ENCODE results near the gene IFRD1. TPM values are rescaled to one million over a fixed set of nuclear protein-coding genes. Genes with fewer than 3 reads are reported as not detected.

Gene IFRD1
- total RNA-seq, 1 donor from 2014 or later, result 55.5 TPM

- no peak for DNase-seq
Measured at GRCh38 chr7:112487457-112488263, 37.4 kb downstream of the IFRD1 start.

- no peak for DNase-seq
Measured at GRCh38 chr7:112488264-112488552, 37.9 kb downstream of the IFRD1 start.

GRCh38 chr7:112492186-112492585, 41.9 kb downstream of the IFRD1 start:
- DNase-seq, result no peak

DNA sequence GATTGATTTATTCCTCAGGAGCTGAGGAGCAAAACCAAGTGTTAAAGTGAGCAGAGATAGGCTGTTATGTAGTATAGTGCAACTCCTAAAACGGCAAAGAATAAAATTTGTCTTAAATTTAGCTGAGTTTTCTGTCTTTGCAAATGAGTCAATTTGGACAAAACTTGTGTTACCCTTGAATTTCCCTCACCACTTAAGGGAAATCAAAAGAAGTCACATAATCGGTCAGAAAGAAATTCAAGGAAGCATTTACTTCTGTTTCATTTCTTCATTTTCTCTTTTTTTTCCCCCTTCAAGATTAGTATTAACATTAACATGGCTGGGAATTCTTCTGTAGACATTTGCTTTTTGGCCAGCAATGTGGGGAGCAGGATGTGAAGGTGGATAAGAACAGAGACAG, 44.4 kb downstream of the IFRD1 start:
- no peak for DNase-seq

DNA sequence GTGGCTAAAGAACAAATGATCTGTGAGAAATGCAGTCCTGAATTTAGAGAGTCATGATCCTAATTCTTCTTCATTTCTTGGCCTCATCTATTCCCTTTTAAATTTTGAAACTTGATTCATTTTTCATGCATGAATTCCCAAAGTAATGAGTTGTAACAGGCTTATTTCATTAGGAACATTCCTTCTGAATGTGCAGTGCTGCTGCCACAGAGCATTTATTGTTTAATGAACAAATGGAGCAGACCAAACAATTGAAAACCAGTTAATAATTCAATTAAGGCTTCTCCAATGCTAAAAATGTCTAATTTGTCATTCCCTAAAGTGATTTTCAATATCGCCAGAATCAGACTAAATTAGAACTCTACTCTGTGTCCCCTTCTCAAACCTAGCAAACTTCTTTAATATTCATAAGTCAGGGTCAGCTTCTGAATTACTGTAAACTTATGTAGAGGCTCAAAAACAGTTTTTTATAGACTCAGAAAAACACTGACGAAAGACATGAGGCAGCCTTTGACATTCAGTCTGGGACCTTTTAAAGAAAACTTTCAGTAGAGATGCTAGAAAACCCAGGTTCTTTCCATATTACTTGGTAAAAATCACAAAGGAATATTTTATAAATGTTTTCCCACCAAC, 45.0 kb downstream of the IFRD1 start:
- DNase-seq, result no peak

- DNase-seq, result peak; percentile 79
Measured at GRCh38 chr7:112495810-112496462, 45.7 kb downstream of the IFRD1 start.

DNA sequence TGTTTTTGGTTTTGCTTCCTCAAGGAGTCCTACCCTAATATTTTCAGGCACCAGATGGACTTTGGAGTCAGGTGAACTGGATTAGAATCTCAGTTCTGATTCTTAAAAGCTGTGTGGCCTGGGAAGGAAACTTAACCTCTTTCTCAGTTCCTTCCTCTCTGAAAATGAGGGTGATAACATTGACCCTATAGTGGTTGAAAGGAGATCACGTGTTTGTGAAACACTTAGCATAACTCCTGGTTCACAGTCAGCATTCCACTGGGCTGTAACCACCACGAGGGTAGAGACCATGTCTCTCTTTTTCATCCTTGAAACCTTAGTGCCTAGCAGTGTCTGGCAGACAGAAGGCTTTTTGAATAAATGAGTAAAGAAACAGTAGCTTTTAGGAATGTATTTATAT, 47.2 kb downstream of the IFRD1 start:
- peak; percentile 14 for DNase-seq

DNA sequence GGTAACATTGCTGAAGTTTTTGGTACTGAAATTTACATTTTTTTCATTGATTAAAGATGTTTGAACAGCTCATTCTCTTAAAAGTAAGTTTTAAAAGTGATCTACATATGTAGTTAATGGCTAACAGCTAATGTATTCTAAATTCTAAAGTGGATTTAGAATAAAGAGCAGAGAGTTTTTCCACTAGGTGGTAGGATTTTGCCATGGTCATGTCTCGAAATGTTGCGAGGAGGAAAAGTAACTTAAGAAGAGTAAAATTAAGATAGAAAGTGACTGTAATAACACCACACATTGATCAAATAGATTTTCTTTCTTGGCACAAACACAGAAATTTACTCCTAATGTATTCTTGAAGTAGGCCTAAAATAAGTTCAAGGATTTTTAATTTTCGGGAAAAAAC, 50.4 kb downstream of the IFRD1 start:
- DNase-seq, result no peak

DNA sequence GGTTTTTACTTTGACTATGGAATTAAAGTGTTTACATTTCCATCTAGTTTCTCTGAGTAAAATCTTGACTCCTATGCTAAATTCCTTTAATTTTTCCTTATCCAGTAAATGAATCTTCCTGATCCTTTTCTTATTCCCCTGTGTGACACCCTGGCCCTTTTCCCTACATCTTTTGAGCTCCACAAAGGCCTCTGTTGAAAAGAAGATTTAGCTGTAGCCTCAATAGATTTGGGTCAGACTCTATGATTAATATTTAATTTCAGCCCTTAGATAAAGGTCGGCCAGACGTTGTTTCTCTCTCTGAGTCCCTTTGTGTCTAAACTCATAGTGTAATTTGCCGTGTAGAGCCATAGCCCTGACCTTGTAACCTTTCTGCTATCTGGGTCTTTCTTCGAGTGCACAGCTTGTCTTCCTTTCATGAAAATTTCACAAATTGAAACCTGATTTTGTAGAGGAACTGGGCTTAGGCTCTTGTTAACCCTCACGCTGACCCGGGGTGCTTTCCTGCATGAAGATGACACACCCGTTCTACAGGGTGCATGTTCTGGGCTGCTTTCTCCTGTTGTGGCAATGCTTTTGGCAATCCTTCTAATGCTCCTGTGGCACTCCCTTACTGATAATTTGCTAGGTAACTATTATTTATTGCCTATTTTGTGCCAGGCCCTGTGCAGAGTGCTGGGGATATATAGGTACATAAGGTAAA, 51.7 kb downstream of the IFRD1 start:
- no peak for DNase-seq

DNA sequence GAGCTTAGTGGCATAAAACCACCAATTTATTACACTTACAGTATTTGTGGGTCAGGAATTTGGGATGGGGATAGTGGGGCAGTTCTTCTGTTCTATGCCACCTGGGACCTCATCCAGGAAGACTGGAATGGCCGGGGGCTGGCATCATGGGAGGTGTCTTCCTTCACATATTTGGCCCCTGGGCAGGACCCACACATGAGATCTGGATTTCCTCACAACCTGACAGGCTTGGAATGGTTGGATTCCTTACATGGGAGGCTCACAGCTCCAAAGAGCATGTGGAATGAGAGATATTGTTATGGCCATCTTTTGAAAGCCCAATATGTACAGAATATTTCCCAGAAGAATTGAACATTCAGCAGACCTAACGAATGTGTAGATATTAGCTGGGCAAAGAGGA, 52.4 kb downstream of the IFRD1 start:
- no peak for DNase-seq

DNA sequence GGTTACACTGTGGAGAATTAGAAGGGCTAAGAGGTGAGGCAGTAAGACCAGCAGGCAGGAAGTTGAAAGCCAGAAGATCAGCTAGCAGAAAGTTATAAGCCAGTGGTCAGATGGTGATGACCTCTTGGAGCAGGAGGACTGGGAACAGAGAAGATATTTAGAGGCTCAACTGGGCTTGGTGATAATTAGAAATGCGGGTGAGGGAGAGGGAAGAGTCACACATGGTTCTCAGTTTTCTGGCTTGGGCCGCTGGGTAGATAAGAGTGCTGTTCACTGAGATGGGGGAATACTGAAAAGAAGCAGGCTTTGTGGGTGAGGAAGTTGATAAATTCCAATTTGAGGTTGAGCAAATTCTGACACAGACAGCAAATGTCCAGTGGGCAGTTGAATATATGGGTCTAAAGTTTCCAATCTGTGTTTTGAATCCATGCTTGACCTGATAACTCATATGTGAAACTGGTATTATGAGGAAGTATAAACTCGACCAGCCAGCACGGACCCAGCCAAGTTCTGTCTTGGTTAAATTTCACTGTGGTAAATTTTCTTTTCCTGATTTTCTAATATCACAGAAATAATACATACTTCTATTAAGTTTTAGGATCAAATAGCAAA, 53.2 kb downstream of the IFRD1 start:
- DNase-seq, result no peak

DNA sequence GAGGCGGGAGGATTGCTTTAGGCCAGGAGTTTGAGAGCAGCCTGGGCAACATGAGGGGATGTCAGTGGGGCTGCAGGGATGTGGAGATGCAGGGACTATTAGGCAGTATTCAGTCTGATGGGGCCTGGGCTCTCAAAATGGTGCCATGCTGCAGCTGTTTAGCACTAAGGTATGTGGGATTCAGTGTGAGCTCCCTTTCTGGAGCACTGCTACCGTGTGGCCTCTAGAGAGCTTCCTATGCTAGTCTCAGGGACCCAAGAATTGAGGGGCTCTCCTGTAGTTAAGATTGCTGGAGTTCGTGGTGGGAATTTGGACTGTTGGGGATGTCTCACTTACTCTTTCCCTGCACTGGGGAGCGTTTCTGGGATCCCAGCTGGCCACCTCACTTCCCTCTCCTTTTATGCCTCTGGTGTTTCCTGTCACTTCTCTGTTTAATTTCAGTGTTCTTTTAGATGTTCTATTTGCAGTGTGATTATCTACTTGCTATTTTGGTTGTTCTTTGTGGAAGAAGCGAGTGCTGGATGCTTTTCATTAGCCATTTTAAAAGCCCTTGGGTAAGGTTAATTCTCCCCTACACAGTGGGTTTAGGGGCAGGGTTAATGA, 53.9 kb downstream of the IFRD1 start:
- DNase-seq, result no peak

DNA sequence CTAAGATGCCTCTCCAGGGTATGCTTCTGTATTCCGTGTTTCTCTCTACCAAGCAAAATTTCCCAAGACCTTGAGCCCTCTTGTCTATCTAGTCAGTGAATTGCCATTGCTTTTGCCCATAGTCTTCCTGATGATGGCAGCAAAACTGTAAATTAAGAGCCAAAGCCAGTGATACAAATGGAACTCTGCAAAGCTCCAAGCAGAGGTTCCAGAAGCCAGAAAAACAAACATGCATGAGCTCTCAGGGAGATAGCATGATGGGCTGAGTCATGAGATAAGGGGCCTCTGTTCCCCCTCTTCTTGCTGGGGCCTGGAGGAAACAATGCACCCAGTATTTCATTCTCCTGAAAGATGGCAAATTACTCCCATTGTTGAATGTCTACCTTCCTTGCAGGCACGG, 55.2 kb downstream of the IFRD1 start:
- DNase-seq, result no peak

DNA sequence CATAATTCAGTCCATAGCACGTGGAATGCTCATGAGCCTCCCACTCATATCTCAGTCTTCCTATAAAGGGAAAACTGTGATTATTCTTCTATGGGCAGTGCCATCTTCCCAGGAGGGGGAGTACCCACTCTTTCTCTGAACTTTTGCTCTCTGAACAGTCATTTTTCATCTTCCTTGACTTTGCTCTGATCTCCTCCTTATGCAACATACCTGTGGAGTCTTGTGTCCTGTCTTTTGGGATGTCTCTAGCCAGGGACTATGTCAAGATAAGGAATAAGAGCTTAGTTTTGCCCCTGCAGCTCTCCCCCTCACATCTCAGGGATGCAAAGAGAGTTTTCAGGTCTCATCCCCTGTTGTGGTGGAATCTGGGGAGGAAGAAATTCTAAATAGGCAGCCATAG, 58.1 kb downstream of the IFRD1 start:
- DNase-seq, result no peak

GRCh38 chr7:112509402-112509801, 59.1 kb downstream of the IFRD1 start:
- DNase-seq, result no peak

DNA sequence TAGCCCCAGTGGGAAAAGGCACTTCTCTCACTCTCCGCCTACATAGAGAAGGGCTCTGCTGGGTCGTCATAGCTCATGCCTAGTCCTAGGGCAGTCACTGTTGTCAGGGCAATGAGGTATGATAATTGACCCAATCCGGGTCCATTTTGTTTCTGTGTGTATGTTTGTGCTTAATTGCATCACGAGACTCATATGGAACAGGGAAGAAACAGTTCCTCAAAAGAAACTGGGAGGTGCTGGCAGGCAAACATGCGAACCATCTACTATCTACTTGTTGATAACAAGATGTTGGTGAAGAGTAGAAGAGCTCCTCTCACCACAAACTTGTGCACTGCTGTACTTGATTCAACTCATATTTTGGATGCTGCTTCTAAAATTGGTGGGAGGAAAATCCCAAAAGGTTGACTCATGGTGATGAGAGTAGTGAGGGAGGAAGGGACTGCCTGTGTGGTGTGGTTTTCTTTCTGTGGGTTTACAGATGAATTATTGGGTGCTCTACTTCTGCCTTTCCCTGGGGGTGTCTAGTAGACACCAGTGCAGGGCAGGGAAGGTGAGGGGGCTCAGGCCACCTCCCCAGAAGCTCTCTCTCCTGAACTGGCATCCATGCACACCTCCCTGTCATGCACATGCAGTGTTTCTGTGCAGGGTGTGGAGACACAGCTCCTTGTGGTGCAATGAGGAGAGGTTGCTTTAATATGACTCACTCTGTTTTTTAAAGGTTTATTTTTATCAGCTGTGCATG, 59.9 kb downstream of the IFRD1 start:
- DNase-seq, result no peak

DNA sequence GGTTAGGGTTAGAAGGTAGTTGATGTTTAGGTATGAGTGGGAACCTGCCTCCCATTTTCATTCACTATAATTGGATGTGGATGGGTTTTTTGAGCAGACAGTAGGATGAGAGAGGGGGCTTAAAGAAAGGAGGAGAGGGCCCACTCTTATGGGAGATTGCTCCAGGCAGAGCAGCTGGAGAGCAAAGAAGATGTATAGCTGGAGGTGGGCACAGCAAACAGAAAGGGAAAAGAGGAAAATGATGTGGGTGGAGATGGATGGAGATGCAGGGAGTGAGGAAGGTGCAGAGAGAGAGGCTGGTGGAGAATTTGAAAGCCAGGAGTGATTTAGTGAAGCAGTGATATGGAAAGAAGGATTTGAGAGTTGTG, 60.5 kb downstream of the IFRD1 start:
- DNase-seq, result no peak

DNA sequence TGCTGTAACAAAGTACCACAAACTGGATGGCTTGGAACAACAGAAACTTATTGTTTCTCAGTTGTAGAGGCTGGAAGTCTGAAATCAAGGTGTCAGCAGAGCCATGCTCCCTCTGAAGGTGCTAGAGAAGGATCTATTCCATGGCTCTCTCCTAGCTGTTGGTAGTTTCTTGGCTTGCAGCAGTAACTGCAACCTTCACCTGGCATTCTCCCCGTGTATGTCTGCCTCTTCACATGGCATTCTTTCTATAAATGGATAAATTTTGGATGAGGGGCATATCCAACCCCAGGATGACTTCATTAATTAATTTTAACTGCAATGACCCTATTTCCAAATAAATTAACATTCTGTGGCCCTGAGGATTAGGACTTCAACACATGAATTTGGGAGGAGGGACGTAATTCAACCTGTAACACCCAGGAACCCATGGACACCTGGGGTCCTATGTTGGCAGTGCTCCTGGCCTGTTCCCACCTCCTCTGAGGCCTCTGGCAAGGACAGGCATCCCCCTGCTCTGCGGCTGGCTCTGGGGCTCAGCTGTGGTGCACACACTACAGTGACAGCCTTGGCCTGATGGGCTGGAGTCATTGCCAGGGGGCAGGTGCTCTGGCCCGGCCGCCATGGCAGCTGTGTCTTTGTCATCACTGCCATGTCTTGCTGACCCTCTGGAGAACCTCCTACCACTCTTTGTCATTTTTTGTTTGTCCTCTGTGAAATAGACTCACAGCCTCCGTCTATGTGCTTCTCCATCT, 61.4 kb downstream of the IFRD1 start:
- DNase-seq, result no peak

DNA sequence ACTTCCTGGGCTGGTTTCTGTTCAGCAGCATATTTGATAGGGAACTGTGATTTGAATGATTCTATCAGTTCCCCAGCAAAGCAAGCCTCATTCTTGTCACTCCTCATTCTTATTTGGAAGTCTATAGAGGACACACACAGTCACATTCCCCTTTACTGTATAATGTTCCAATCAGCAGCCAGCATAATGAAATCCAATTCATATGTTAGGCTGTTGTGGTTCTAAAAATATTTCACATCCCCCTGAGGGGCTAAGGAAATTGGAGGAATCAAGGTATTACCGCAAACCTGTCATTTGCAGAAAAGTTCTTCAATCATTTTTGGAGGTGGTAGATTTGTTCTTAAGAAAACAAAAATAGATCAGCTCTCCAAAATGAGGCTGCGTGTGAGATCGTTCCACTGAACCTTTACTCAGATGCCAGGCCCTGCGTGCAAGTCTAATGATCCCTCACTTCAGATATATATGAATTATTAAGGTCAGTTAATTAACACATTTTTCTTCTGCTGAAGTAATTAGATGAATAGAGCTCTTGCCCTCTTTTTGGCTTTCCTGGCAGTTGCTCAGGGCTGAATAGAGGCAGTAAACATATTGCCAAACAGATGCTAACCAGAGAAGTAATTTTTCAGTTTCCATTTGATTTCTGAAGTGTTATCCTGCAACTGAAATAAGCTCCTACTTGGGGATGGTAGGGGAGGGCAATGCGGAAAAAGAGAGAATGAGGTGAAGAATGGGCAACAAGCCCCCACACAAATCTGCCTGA, 62.4 kb downstream of the IFRD1 start:
- DNase-seq, result no peak

GRCh38 chr7:112515989-112516388, 65.7 kb downstream of the IFRD1 start:
- no peak for DNase-seq

Measured in dermis blood vessel endothelial cell (primary cell).